GM19025 (cell line): ENCODE data around the gene HIPK2.
"Not testable (repeated sequence)": the region's sequence is repeated elsewhere in the genome, so short reads cannot be mapped to it uniquely, and the experiment has no call there.

Source experiments
- ATAC-seq: cut with Tn5 transposase; IDR thresholded peaks from one replicate; pipeline ENCODE4 v1.9.1; 2021; ENCODE audit warnings: mild to moderate bottlenecking, low read depth, moderate library complexity; ENCODE audit not compliant: unreplicated experiment

Gene HIPK2

DNA sequence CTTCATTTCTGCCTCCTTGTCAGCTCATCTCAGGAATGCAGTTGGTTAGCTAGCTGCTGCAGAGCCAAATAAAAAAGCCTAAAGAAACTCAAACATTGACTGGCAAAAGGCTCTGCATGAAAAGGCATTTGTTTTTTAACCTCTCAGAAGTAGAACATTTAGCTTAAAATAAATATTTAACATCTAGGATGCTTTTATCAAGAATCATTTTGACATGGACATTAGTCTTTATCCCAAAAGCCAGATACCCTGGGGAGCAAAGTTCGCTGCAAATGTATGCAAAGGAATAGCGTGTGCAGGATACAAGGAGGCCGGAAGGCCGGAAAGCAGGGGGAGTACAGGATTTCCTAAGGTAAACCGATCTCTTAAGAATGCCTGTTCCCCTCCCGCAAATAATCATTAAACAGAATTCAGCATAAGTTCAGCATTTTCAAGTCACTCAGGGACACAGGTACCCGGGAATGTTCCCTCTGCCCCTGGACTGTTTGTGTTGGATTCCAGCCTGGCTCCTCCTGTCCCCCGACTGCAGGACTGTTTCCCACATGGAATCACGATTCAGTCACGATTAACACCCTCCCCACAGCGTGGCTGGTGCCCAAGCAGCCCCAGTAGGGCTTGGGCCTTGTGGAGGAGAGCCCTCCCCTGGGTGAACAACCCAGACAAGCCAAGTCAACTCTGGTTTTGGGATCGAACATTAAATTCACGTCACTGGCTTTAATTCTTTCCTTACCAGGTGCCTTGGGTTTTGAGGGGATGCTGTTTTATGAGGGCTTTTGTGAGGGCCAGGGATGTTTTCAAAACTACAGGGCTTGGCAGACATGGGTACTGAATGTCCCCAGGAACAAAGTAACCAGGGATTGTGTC is 97.8 kb downstream of the HIPK2 start:
- no peak for ATAC-seq

DNA sequence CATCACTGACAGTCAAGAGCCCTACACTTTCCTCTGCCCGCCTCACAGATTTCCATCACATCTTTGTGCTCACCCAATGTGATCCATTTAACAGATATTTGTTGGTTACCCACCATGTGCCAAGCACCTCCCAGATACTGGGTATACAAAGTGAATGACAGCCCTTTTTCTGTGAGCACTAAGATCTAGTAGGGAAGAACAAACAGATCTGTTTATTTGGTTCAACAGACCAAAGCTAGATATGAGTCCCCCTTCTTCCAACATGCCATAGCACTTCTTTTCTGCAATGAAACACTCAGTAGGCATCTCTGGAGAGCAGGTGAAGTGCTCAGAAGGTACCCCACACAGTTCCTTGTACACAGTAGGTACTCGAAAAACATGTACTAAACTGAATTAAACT is 101.4 kb downstream of the HIPK2 start:
- ATAC-seq = no peak

DNA sequence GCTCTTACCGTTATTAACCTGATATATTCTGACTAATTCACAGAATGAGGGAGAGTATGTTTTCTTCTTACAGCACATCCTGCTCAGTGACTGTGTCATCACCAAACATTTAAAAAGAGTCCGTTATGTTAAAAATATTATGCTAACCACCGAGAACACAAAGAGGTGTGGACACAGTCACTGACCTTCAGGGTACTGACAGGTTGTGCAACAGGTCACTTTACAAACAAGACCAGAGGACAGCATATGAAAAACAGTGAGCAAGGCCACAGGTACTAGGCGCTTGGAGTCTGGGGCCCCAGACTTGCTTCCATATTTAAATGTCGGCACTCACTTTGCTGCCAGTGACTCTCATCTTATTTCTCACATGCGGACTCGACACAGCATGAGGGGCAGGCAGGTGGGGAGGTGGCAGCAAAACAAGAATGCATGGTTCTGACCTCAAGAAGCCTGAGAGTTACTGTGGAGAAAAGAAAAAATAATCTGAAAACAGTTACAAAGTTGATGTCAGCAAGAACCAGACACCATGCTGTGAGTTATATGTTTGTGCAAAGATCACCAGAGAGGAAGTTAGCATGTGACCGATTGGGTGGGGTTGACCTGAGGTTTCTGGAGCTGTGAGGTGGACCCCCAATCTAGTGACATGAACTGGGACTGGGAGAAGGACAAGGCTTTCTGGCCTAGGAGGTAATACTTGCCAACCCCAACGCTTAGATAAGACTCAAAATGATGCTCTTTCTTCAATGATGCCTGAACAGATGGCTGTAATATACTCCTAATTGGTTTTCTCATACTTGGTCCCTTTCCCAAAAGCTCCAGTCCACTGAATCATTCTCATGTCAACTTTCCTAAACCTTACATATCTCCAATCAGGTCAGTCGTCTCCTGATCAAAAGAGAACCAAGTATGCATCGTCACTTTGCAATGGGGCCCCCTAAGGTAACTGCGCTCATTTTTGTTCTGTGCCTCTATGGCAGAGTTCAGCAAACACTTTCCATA is 102.4 kb downstream of the HIPK2 start:
- ATAC-seq = no peak

DNA sequence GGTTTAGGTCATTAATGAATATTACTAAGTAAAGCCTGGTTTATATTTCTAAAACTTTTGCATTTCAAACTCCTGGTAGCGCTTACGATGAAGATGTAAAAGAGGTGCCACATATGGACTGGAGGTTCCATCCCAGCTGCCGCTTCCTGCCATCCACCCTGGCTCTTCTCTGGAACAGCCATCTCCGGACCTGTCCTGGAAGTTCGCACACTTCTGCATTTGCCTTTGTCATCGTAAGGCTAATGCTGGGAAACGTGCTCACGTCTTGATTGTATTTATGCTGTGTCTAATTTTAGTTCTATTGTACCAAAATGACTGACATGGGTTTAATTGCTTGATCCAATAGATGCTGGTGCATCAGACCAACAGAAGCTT is 103.1 kb downstream of the HIPK2 start:
- no peak for ATAC-seq

DNA sequence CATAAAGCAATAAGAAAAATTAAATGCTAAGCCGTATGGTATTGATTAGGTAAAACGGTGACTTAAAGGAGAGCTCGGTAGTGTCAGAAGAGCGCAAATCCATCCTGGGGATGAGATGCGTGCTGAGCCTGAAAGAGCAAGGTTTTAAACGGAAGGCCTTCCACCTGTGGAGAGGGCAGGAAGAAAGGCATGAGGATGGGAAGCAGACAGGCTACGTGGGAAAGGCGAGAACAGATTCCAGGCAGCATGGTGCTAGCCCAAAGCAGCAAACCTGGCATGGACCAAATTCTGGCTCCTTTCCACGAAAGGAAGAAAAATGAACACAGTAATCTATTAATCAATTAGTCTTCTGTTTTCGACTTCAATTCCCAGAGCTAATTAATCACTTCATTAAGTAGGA is 103.5 kb downstream of the HIPK2 start:
- no peak for ATAC-seq

DNA sequence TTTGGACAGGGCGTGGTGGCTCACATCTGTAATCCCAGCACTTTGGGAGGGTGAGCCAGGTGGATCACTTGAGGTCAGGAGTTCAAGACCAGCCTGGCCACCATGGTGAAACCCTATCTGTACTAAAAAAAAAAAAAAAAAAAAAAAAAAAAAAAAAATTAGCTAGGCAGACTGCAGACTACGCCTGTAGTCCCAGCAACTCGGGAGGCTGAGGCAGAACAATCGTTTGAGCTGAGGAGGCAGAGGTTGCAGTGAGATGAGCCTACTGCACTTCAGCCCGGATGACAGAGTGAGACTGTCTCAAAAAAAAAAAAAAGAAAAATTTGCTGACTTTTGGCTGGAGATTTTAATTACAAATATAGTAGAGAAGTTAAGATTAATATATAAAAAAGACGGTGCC is 104.0 kb downstream of the HIPK2 start:
- ATAC-seq = no peak

DNA sequence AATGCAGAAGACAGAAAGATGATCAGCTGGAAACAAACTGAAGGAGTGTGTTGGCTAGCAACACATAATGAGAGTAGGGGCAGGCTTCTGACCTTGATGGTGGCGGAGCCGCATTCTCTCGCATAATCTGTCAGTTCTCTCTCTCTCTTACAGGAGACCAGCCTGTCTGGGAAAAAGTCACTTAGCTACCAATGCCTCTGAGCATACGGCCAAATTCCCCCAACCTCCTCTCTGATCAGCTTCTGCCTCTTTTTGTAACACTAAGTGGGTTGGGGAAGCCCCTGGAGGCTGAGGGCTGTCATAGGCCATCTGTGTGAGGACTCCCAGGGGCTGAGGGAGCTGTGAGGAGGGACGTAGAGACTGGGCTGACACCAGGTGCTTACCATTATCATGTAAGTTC is 104.6 kb downstream of the HIPK2 start:
- ATAC-seq = peak; percentile 90

DNA sequence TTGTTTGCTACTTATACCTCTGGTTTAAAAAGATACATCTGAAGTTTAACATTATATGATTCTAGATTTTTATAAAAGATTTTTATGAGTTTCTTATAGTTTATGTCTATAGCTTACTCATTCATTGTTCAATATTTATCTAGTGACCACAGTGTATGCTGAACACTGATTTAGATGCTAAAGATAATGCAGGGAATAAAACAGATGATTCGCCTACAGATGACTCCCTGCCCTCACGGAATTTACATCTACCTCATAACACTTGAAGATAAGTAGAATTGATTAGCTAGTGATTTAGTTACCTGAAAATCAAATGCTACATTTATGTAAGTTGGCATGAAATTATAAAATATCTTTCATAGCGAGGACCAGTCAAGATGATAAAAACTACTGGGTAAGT is 105.8 kb downstream of the HIPK2 start:
- ATAC-seq = no peak

DNA sequence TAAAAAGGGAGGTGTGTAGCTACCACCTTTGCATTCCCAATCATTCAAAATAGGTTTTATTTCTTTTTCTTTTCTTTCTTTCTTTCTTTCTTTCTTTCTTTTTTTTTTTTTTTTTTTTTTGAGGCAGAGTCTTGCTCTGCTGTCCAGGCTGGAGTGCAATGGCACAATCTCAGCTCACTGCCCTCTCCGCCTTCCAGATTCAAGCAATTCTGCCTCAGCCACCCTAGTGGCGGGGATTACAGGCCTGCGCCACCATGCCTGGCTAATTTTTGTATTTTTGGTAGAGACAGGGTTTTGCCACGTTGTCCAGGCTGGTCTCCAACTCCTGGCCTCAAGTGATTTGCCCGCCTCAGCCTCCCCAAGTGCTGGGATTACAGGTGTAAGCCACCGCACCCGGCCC is 107.1 kb downstream of the HIPK2 start:
- ATAC-seq = not testable (repeated sequence)

DNA sequence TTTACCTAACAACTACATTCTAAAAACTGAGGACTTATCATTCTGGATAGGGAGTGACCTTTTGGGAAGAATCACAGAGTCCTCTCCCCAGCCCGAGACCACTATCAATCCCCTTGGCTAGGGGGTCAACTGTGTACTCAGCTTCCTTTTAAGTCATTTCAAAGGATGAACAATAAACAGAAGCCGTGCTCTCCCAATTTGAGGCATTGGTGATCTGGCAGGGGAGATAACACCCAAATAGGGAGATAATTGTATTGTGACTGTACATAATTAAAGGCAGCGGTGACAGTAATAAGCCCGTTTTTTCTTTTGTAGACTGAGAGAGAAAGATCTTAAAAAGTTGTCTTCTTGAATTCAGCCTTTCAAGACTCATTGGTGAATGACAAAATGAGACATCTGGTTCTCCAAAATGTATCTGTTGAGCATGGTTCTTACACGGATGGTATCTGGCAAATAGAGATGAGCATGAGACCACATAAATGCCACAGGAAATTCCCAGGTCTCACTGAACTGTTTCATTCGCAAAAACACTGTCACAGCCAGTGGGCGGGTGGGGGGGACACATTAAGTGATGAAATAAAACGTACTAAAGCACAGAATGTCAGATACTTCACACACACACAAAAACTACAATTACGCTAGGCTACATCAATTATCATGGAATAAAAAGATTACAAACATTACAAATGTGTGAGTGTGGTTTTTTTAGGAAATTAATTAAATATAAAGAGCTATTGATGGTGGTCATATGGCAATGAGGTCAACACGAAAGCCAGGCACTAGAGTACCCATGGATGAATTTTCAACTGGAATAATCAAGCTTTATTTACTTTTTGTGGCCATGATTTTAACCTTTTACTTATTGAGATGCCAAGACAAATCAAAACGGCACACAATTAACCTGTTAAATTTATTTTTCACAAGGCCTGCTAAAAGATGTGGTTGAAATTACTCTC is 108.4 kb downstream of the HIPK2 start:
- no peak for ATAC-seq

DNA sequence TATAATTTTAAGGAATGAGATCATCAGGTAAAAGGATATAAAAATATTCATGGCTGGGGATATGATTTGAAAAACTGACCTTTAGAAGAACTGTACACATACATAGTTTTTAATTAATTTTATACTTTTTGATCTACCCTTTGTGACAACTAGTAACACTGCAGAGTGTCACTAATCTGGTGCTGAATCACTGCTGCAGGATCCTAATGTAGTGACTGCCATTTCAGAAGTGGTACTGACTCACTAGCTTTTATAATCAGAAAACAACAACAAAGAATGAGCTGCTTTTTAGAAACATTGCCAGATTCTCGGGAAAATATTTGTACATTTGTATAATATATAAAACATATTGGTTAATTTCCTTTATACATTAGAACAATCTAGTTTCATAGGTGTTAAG is 110.4 kb downstream of the HIPK2 start:
- no peak for ATAC-seq

DNA sequence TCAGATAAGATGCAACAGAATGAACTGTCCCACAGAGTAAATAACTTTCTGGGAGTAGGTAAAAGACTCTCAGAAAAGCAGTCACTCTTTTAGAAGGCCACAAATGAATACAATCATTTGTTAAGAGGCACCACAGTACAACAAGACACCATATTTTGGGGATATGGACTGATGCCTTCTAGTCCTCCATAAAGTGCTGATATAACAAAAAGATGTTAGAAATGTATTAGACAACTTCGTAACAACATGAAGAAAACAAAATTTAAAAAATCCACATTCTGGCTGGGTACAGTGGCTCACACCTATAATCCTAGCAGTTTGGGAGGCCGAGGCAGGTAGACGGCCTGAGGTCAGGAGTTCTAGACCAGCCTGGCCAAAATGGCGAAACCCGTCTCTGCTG is 111.3 kb downstream of the HIPK2 start:
- no peak for ATAC-seq

DNA sequence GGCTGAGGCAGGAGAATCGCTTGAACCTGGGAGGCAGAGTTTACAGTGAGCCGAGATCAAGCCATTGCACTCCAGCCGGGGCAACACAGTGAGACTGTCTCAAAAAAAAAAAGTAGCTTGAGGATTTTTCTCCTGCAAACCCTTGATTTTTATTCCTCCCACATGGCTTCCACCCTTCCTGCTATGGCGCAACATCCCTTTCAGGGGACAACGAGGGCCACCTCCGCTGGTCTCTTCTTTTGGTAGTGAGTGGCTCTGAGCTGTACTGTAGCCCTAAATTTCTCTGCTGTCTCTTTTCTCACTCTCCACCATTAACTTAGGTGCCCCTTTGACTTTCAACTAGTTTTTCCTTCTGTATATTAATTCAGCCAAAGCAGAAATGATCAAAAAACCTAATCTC is 113.4 kb downstream of the HIPK2 start:
- no peak for ATAC-seq

DNA sequence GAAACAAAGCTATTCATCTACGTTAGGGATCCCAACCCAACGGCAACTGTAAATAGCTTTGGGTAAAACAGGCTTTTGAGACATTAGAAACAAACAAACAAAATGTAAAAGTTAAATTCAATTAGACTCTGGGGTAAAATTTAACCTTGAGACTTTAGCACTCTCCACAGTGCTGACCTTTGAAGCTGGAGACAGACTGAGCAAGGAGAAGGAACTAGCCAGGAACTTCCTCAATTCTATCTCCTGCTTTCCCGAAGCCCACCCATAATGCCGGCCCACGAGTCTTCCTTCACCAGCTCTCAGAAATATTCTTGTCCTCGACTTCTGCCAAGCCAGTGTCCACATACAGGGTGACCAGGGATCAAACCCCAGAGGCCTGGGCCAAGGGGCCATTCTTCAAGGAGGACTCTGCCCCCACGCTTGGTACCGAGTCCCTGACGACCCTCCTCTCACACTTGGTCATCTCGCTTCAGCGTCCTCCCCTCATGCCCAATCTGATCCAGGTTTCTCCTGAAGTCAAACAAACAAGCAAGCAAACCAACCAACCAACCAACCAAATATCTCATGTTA is 114.1 kb downstream of the HIPK2 start:
- ATAC-seq = no peak

DNA sequence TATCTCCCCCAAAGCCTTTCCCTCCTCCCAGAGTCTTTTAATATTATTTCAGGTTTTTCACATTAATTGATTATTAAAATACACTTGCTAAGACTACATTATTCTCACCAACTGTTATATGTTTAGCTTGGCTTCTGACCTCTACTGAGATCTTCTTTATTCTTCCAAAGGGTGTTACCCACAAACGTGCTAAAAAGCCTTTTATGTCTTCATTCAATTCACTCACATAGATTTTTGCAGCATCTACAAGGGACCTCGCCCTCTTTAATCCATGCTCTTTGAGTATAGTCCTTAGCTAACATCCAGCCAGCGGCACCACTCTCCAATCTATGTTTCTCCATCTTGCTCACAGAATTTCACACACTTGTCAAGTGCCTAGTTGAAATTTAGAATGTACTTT is 115.9 kb downstream of the HIPK2 start:
- ATAC-seq = no peak

DNA sequence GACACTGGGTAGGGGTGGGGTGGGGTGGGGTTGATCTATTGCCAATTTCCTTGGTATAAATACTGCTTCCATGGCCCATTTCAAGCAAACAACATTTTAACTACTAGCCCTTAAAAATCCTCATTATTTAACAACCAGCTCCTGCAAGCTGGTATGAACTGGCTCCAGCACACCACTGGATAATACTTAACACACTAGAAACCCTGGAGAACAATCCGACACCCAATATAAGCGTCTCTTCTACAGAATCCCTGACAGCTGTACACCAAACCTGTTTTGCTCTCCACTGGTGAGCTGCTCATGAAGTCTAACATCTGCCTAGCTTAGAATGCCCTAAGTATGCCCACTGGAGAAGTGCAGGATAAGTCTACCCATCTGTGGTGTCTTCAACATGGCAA is 116.8 kb downstream of the HIPK2 start:
- ATAC-seq = no peak

DNA sequence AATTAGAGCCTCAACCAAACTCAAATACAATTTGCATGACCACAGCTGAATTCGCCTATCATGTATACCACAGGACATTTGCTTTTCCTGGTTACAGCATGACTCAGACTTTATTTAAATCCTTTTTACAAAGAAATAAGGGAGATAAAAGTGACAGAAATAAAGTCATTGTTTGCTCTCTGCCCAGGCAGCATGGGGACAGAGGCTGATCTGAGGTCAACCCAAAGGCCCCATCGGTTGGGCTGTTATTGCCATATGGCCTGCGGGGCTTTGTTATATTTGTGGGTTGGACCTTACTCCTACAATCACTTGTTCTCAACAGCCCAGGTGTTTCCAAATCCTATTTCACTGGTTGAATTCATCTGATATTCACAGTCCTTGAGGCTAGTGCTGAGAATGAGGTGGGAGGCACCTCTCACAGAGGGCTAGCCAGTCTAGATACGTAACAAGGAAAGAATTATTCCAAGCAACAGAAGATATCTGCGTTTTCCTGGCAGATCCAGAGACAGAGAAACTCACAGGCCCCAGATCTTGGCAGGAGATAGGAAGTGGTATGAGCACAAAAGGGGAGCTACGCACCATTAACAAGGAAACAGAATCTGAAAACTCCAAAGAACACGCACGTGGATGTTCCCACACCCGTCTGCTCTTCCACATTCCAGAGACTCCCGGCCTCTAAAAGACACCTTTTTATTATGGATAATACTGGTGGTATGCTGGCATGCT is 117.3 kb downstream of the HIPK2 start:
- no peak for ATAC-seq

DNA sequence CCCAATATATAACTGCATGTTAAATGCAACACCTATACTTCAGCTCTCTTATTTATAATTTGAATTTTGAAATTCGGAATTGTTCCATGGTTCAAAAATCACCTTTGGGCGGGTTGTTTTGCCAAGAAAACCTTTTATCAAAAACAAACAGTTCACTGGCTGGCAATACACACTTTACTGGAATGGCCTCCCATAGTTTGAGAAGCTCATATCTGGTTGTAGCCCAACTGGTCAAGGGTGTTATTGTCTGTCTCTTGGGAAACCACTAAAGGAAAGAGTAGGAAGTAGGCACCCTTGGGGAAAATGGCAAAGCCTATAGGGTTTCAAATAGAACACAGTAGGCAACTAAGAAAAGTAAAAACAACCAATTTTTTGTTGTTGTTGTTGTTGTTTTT is 117.9 kb downstream of the HIPK2 start:
- ATAC-seq = no peak

DNA sequence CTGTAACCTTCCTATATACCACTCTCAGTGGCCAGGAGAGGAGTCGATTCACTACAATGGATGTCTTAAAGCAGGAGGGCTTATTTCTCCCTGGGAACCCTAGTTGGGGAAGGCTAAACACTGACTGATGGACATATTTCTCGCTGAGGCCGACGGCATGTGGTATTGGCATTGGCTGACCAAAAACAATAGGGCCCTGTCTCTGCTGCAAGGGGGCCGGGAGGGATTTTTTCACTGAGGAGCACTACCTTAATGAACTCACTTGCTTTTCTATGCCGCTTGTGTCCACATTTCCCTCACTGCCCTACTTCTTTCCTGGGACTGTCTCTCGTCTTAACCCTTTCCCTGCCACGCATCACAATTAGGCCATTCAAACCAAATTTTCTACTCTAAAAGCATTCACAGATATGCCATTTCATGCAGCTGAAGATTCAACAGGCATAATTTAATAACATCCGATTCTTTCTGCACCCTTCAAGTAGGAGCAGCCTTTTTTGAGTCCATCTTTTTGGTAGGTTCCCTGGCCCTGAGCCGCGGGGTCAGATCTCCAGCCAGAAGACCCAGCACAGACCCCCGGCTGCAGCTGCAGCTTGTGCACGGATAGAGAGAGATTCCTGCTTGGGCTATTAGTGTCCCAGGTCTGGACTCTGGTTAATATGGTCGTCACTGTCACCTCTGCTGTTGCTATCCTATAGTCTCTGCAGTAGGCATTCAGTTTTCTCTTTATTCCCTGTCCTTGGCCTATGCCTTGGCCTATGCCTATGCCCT is 118.7 kb downstream of the HIPK2 start:
- ATAC-seq = no peak
